Activated naive CD8-positive, alpha-beta T cell treated with anti-CD3 and anti-CD28 coated beads, Interleukin-2, amount 50 U/mL, for 16 hours (primary cell): ENCODE results near the gene BTBD7.
A peak's percentile ranks its signal among the peaks of the same experiment; 100 is the strongest.
"Not testable (repeated sequence)": the region's sequence is repeated elsewhere in the genome, so short reads cannot be mapped to it uniquely, and the experiment has no call there.

ENCODE experiments used
- DNase-seq: peaks from one replicate; pipeline ENCODE4 v3.0.0-alpha.2; 2020; ENCODE audit warnings: low read depth, low spot score

The BTBD7 gene

GRCh38 chr14:93332853-93333630 is at the start of gene BTBD7:
TSS of gene BTBD7 (minus strand) at chr14:93333036. CDS start at chr14:93296051, 36,985 bp downstream.
- DNase-seq = peak; percentile 94

GRCh38 chr14:93381644-93382043 is 48.8 kb upstream of the BTBD7 start:
- DNase-seq = no peak

GRCh38 chr14:93379831-93380230 is 47.0 kb upstream of the BTBD7 start:
- no peak for DNase-seq

- no peak for DNase-seq
Measured at GRCh38 chr14:93375673-93376156, 42.9 kb upstream of the BTBD7 start.

GRCh38 chr14:93369713-93370266 is 37.0 kb upstream of the BTBD7 start:
- DNase-seq = no peak

- DNase-seq = no peak
Measured at GRCh38 chr14:93368996-93369712, 36.3 kb upstream of the BTBD7 start.

GRCh38 chr14:93354873-93355272 is 22.0 kb upstream of the BTBD7 start:
- not testable (repeated sequence) for DNase-seq

- no peak for DNase-seq
Measured at GRCh38 chr14:93348292-93348691, 15.5 kb upstream of the BTBD7 start.

GRCh38 chr14:93347850-93348249 is 15.0 kb upstream of the BTBD7 start:
- no peak for DNase-seq

- DNase-seq = no peak
Measured at GRCh38 chr14:93346926-93347721, 14.3 kb upstream of the BTBD7 start, which contains the start of gene COX8C. TSS of gene COX8C (plus strand) at chr14:93347182. CDS start at chr14:93347269, 87 bp downstream.

GRCh38 chr14:93343797-93344196 is 11.0 kb upstream of the BTBD7 start:
- DNase-seq = no peak

- DNase-seq = no peak
Measured at GRCh38 chr14:93343266-93343665, 10.4 kb upstream of the BTBD7 start.

- no peak for DNase-seq
Measured at GRCh38 chr14:93337884-93338283, 5.0 kb upstream of the BTBD7 start.

GRCh38 chr14:93337143-93337753 is 4.4 kb upstream of the BTBD7 start:
- DNase-seq = no peak

GRCh38 chr14:93333631-93334103 is 831 bp upstream of the BTBD7 start:
- no peak for DNase-seq

GRCh38 chr14:93332397-93332852 is 411 bp downstream of the BTBD7 start:
- DNase-seq = no peak

- no peak for DNase-seq
Measured at GRCh38 chr14:93331728-93332396, 974 bp downstream of the BTBD7 start.

- no peak for DNase-seq
Measured at GRCh38 chr14:93331002-93331727, 1.7 kb downstream of the BTBD7 start.

GRCh38 chr14:93330609-93331000 is 2.2 kb downstream of the BTBD7 start:
- no peak for DNase-seq
